Brain microvascular endothelial cell (primary cell): Measurements from ENCODE around the gene KRT84.

Experiments
- DNase-seq: peaks from one replicate; pipeline ENCODE4 v3.0.0-alpha.2; 2020
- H3K27ac ChIP-seq: fragments of 250-450 bp; sonication (Bioruptor Pico); 2 replicates; pipeline ENCODE4 v1.5.1; 2020; ENCODE audit warnings: mild to moderate bottlenecking, moderate library complexity
- H3K27me3 ChIP-seq: fragments of 250-450 bp; sonication (Bioruptor Pico); replicated peaks from 2 replicates; pipeline ENCODE4 v1.5.1; 2020; ENCODE audit warnings: mild to moderate bottlenecking
- H3K36me3 ChIP-seq: fragments of 250-450 bp; sonication (Bioruptor Pico); replicated peaks from 2 replicates; pipeline ENCODE4 v1.5.1; 2020; ENCODE audit warnings: mild to moderate bottlenecking
- H3K4me3 ChIP-seq: 2 replicates; pipeline ENCODE4 v1.5.1; 2011; ENCODE audit warnings: low read depth, mild to moderate bottlenecking, control low read depth, low read length, moderate library complexity
- in situ Hi-C: cut with HindIII; loops from 2 replicates; pipeline ENCODE4 v1.10.0; 2017; ENCODE audit warnings: low sequenced_read_pairs, low pct_ligation_motif_present
- TF ChIP-seq, protein P1 (sequence below): IDR thresholded peaks from 2 replicates; pipeline ENCODE4 v1.5.1; 2011; ENCODE audit warnings: low read depth, mild to moderate bottlenecking, moderate library complexity, low read length, control low read depth, inconsistent platforms; ENCODE audit errors: missing control alignments

The KRT84 gene

GRCh38 chr12:52370926-52371608 is 14.4 kb downstream of the KRT84 start:
- no peaks in the 10 kb centered on the region for H3K36me3 ChIP-seq
- no peak overlapping the region for H3K27ac ChIP-seq
- DNase-seq = peak; percentile 30
- H3K4me3 ChIP-seq = no peak overlapping the region
- H3K27me3 ChIP-seq = peaks cover 2% of the 10 kb centered on the region
- TF ChIP-seq, protein P1, sequence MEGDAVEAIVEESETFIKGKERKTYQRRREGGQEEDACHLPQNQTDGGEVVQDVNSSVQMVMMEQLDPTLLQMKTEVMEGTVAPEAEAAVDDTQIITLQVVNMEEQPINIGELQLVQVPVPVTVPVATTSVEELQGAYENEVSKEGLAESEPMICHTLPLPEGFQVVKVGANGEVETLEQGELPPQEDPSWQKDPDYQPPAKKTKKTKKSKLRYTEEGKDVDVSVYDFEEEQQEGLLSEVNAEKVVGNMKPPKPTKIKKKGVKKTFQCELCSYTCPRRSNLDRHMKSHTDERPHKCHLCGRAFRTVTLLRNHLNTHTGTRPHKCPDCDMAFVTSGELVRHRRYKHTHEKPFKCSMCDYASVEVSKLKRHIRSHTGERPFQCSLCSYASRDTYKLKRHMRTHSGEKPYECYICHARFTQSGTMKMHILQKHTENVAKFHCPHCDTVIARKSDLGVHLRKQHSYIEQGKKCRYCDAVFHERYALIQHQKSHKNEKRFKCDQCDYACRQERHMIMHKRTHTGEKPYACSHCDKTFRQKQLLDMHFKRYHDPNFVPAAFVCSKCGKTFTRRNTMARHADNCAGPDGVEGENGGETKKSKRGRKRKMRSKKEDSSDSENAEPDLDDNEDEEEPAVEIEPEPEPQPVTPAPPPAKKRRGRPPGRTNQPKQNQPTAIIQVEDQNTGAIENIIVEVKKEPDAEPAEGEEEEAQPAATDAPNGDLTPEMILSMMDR = no peak
- in situ Hi-C loops = no loop called here

DNA sequence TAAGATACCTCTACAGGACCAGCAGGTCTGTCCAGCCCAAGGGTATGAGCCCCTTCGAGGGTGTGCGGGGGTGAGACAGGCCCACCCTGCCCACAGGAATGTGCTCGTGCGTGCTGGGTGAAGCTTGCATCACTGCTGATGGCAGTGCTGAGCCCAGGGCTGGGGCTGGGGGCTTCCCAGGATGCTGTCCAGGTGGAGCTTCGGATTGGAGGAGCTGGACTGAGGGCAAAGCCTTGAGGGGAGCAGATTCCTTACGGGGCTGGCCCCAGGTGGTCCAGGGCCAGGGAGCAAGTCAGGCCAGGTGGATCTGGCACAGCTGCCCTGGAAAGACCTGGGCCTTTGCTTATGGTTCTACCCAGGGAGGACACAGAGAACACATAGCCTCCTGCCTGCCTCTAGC is 15.6 kb downstream of the KRT84 start:
- H3K4me3 ChIP-seq = no peak overlapping the region
- no peak overlapping the region for H3K27ac ChIP-seq
- DNase-seq = no peak
- H3K27me3 ChIP-seq = peaks cover 2% of the 10 kb centered on the region
- H3K36me3 ChIP-seq = no peaks in the 10 kb centered on the region
- in situ Hi-C loops = no loop called here
- TF ChIP-seq, protein P1 = no peak

GRCh38 chr12:52369211-52369610 is 16.2 kb downstream of the KRT84 start:
- DNase-seq = peak; percentile 16
- TF ChIP-seq, protein P1 = no peak
- H3K4me3 ChIP-seq = no peak overlapping the region
- H3K27me3 ChIP-seq = peaks cover 2% of the 10 kb centered on the region
- in situ Hi-C loops = no loop called here
- H3K27ac ChIP-seq = no peak overlapping the region
- no peaks in the 10 kb centered on the region for H3K36me3 ChIP-seq

- Histone ChIP-seq H3K4me3 (no peak overlapping the region), H3K27ac (no peak overlapping the region), H3K27me3 (peaks cover 2% of the 10 kb centered on the region), H3K36me3 (no peaks in the 10 kb centered on the region)
- TF ChIP-seq, protein P1 = no peak
- no peak for DNase-seq
- in situ Hi-C loops = no loop called here
Observed at GRCh38 chr12:52368508-52368907, 16.9 kb downstream of the KRT84 start.

DNA sequence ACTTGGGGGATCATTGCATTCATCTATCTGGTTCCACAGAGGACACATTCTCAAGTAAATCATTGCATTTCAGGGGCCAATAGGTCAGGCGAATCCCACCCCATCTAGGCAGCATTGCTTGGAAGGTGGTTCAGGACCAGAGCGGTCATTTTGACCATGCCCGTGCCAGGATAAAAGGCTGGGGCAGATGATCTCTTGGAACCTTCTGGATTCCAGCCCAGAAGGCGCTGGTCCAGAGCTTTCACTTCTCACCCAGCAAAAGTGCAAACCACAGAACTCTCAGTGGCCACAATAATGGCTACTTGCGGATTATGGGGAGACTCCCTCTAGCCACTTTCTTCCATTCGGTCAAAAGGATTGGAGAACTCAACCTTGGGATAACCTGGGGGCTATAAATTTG is 17.6 kb downstream of the KRT84 start:
- TF ChIP-seq, protein P1 = no peak
- DNase-seq = no peak
- H3K36me3 ChIP-seq = no peaks in the 10 kb centered on the region
- in situ Hi-C loops = no loop called here
- H3K27me3 ChIP-seq = peaks cover 2% of the 10 kb centered on the region
- no peak overlapping the region for H3K27ac ChIP-seq
- no peak overlapping the region for H3K4me3 ChIP-seq
